GM18517 (cell line): ENCODE results near the gene RAB9A.
A peak's percentile ranks its signal among the peaks of the same experiment; 100 is the strongest.
"Not testable (repeated sequence)": the region's sequence is repeated elsewhere in the genome, so short reads cannot be mapped to it uniquely, and the experiment has no call there.

ENCODE experiments used
- ATAC-seq: cut with Tn5 transposase; IDR thresholded peaks from one replicate; pipeline ENCODE4 v1.9.1; 2021; ENCODE audit warnings: mild to moderate bottlenecking, moderate library complexity; ENCODE audit not compliant: unreplicated experiment

RAB9A gene

GRCh38 chrX:13699183-13699826 lies 10.4 kb downstream of the RAB9A start:
- ATAC-seq: no peak

- ATAC-seq: no peak
These were observed 11.5 kb downstream of the RAB9A start for GRCh38 chrX:13700380-13700779.

GRCh38 chrX:13702111-13702789 lies 13.3 kb downstream of the RAB9A start:
- no peak for ATAC-seq

- ATAC-seq: no peak
These were observed 14.2 kb downstream of the RAB9A start for GRCh38 chrX:13703135-13703534.

- no peak for ATAC-seq
These were observed 14.7 kb downstream of the RAB9A start for GRCh38 chrX:13703589-13703988.

GRCh38 chrX:13711141-13711540 lies 22.2 kb downstream of the RAB9A start:
- no peak for ATAC-seq

- ATAC-seq: no peak
These were observed 27.5 kb downstream of the RAB9A start for GRCh38 chrX:13716455-13716854.

GRCh38 chrX:13716905-13717304 lies 28.0 kb downstream of the RAB9A start:
- ATAC-seq: no peak

GRCh38 chrX:13717700-13718472 lies 29.0 kb downstream of the RAB9A start:
- ATAC-seq: no peak

GRCh38 chrX:13719192-13719856 lies 30.4 kb downstream of the RAB9A start:
- ATAC-seq: no peak

GRCh38 chrX:13721371-13721770 lies 32.4 kb downstream of the RAB9A start:
- no peak for ATAC-seq

GRCh38 chrX:13721819-13722519 lies 33.0 kb downstream of the RAB9A start:
- no peak for ATAC-seq

GRCh38 chrX:13724878-13725277 lies 36.0 kb downstream of the RAB9A start:
- not testable (repeated sequence) for ATAC-seq

- ATAC-seq: not testable (repeated sequence)
These were observed 37.7 kb downstream of the RAB9A start for GRCh38 chrX:13726583-13726982.

- not testable (repeated sequence) for ATAC-seq
These were observed 41.6 kb downstream of the RAB9A start for GRCh38 chrX:13730523-13730922.

GRCh38 chrX:13732246-13733067 lies 43.5 kb downstream of the RAB9A start:
- no peak for ATAC-seq

GRCh38 chrX:13733506-13733905 lies 44.6 kb downstream of the RAB9A start:
- ATAC-seq: no peak

- peak; percentile 94 for ATAC-seq
These were observed 45.6 kb downstream of the RAB9A start, which contains the start of the genes OFD1 and TRAPPC2 for GRCh38 chrX:13734278-13735172. Gene OFD1 (plus strand): TSS chrX:13734748. CDS start chrX:13735072, 324 bp downstream. Gene TRAPPC2 (minus strand): TSS chrX:13734620. CDS start chrX:13719963, 14,657 bp downstream.

- no peak for ATAC-seq
These were observed 52.8 kb downstream of the RAB9A start for GRCh38 chrX:13741695-13742094.
